HG03460 (cell line): Measurements from ENCODE around the gene EFNA5.

Experiments
- ATAC-seq: cut with Tn5 transposase; IDR thresholded peaks from one replicate; pipeline ENCODE4 v1.9.1; 2021; ENCODE audit not compliant: unreplicated experiment

EFNA5 gene

GRCh38 chr5:107646418-107646817, 24.3 kb downstream of the EFNA5 start:
- no peak for ATAC-seq

- no peak for ATAC-seq
Measured at GRCh38 chr5:107640568-107640967, 30.2 kb downstream of the EFNA5 start.

- no peak for ATAC-seq
Measured at GRCh38 chr5:107639990-107640389, 30.7 kb downstream of the EFNA5 start.

GRCh38 chr5:107636555-107636954, 34.2 kb downstream of the EFNA5 start:
- ATAC-seq = no peak

GRCh38 chr5:107636068-107636467, 34.7 kb downstream of the EFNA5 start:
- no peak for ATAC-seq

GRCh38 chr5:107634981-107635848, 35.5 kb downstream of the EFNA5 start:
- no peak for ATAC-seq

GRCh38 chr5:107633171-107633901, 37.4 kb downstream of the EFNA5 start:
- no peak for ATAC-seq

GRCh38 chr5:107631805-107632362, 38.9 kb downstream of the EFNA5 start:
- no peak for ATAC-seq

- ATAC-seq = no peak
Measured at GRCh38 chr5:107630184-107630583, 40.6 kb downstream of the EFNA5 start.

- no peak for ATAC-seq
Measured at GRCh38 chr5:107624235-107624634, 46.5 kb downstream of the EFNA5 start.

GRCh38 chr5:107621089-107621488, 49.6 kb downstream of the EFNA5 start:
- ATAC-seq = no peak

GRCh38 chr5:107619781-107620180, 51.0 kb downstream of the EFNA5 start:
- no peak for ATAC-seq

- no peak for ATAC-seq
Measured at GRCh38 chr5:107618242-107618641, 52.5 kb downstream of the EFNA5 start.

- no peak for ATAC-seq
Measured at GRCh38 chr5:107617052-107617451, 53.7 kb downstream of the EFNA5 start.

GRCh38 chr5:107616213-107616612, 54.5 kb downstream of the EFNA5 start:
- no peak for ATAC-seq

GRCh38 chr5:107615299-107615817, 55.4 kb downstream of the EFNA5 start:
- no peak for ATAC-seq

- ATAC-seq = no peak
Measured at GRCh38 chr5:107612541-107612940, 58.2 kb downstream of the EFNA5 start.

GRCh38 chr5:107610798-107611197, 59.9 kb downstream of the EFNA5 start:
- no peak for ATAC-seq

GRCh38 chr5:107607671-107608345, 62.9 kb downstream of the EFNA5 start:
- no peak for ATAC-seq

- no peak for ATAC-seq
Measured at GRCh38 chr5:107607196-107607595, 63.5 kb downstream of the EFNA5 start.

GRCh38 chr5:107605596-107606125, 65.1 kb downstream of the EFNA5 start:
- ATAC-seq = no peak
